ENCODE measurements around the gene L3MBTL4.

The L3MBTL4 gene

GRCh38 chr18:6257950-6258349 lies 156.8 kb downstream of the L3MBTL4 start:
- no peak overlapping the region for H3K4me3 ChIP-seq (ENCODE audit: insufficient read depth in 1 of 2, low read depth in 1 of 2, low read length in 2 of 2)

GRCh38 chr18:6256521-6256920 lies 158.2 kb downstream of the L3MBTL4 start:
- H3K4me1 ChIP-seq (ENCODE audit: control insufficient read depth, insufficient read depth, low read depth, low read length): no peaks in the 10 kb centered on the region
- H4K91ac ChIP-seq (ENCODE audit: low read length): no peak overlapping the region
- no peak overlapping the region for H3K27ac ChIP-seq (ENCODE audit: low read length, poor library complexity, severe bottlenecking)
- H2BK12ac ChIP-seq (ENCODE audit: low read length in 2 of 2): no peak overlapping the region
- no peak overlapping the region for H2AFZ ChIP-seq (ENCODE audit: low read depth, low read length)
- H3K9ac ChIP-seq (ENCODE audit: low read length): no peak overlapping the region
- no peak overlapping the region for H2BK5ac ChIP-seq (ENCODE audit: low read depth, low read length, poor library complexity, severe bottlenecking)
- H3K36me3 ChIP-seq (ENCODE audit: control insufficient read depth in 1 of 2, insufficient read depth in 2 of 2, low read depth in 1 of 2, low read length in 2 of 2): no peaks in the 10 kb centered on the region
- WGBS: 69% methylated on average over 10 of the region's 10 CpGs
- no peak overlapping the region for H3K4me3 ChIP-seq (ENCODE audit: insufficient read depth in 1 of 2, low read depth in 1 of 2, low read length in 2 of 2)
- no peak overlapping the region for H3K18ac ChIP-seq (ENCODE audit: low read depth in 1 of 2, low read length in 2 of 2)
- no peak overlapping the region for H3K4me2 ChIP-seq (ENCODE audit: low read length, poor library complexity, severe bottlenecking)
- no peak overlapping the region for H4K8ac ChIP-seq (ENCODE audit: low read length)
- H3K4ac ChIP-seq (ENCODE audit: low read depth in 1 of 2, low read length in 2 of 2): no peak overlapping the region
- no peaks in the 10 kb centered on the region for H3K79me1 ChIP-seq (replicated peaks; ENCODE audit: low read length, poor library complexity, severe bottlenecking)
- H3K9me3 ChIP-seq (ENCODE audit: control insufficient read depth, low read length): peaks cover 15% of the 10 kb centered on the region
- H3K27me3 ChIP-seq (ENCODE audit: control insufficient read depth in 1 of 2, insufficient read depth in 1 of 2, low read length in 2 of 2): no peaks in the 10 kb centered on the region
- DNase-seq: no peak
- H3K23ac ChIP-seq (ENCODE audit: low read length in 2 of 2): no peak overlapping the region
- no peak overlapping the region for H2AK5ac ChIP-seq (ENCODE audit: low read length, severe bottlenecking)
- H2BK120ac ChIP-seq (ENCODE audit: low read depth, low read length): no peak overlapping the region
- H3K14ac ChIP-seq (ENCODE audit: low read length in 2 of 2): no peak overlapping the region
- no peak overlapping the region for H2BK15ac ChIP-seq (ENCODE audit: low read depth, poor library complexity, severe bottlenecking)

More at GRCh38 chr18:6257950-6258349, 156.8 kb downstream of the L3MBTL4 start:
- Histone ChIP-seq H4K8ac (ENCODE audit: low read length) (no peak overlapping the region), H3K79me1 (replicated peaks; ENCODE audit: low read length, poor library complexity, severe bottlenecking) (no peaks in the 10 kb centered on the region), H3K9ac (ENCODE audit: low read length) (no peak overlapping the region), H2AFZ (ENCODE audit: low read depth, low read length) (no peak overlapping the region), H4K91ac (ENCODE audit: low read length) (no peak overlapping the region), H3K4me2 (ENCODE audit: low read length, poor library complexity, severe bottlenecking) (no peak overlapping the region), H3K4me1 (ENCODE audit: control insufficient read depth, insufficient read depth, low read depth, low read length) (no peaks in the 10 kb centered on the region), H3K14ac (ENCODE audit: low read length in 2 of 2) (no peak overlapping the region), H3K9me3 (ENCODE audit: control insufficient read depth, low read length) (peaks cover 15% of the 10 kb centered on the region), H3K36me3 (ENCODE audit: control insufficient read depth in 1 of 2, insufficient read depth in 2 of 2, low read depth in 1 of 2, low read length in 2 of 2) (no peaks in the 10 kb centered on the region), H3K4ac (ENCODE audit: low read depth in 1 of 2, low read length in 2 of 2) (no peak overlapping the region), H2BK15ac (ENCODE audit: low read depth, poor library complexity, severe bottlenecking) (no peak overlapping the region), H3K27me3 (ENCODE audit: control insufficient read depth in 1 of 2, insufficient read depth in 1 of 2, low read length in 2 of 2) (no peaks in the 10 kb centered on the region), H3K18ac (ENCODE audit: low read depth in 1 of 2, low read length in 2 of 2) (no peak overlapping the region), H3K27ac (ENCODE audit: low read length, poor library complexity, severe bottlenecking) (no peak overlapping the region), H2BK5ac (ENCODE audit: low read depth, low read length, poor library complexity, severe bottlenecking) (no peak overlapping the region), H2AK5ac (ENCODE audit: low read length, severe bottlenecking) (no peak overlapping the region), H2BK120ac (ENCODE audit: low read depth, low read length) (no peak overlapping the region), H3K23ac (ENCODE audit: low read length in 2 of 2) (no peak overlapping the region), H2BK12ac (ENCODE audit: low read length in 2 of 2) (no peak overlapping the region)
- 71% methylated on average over 3 of the region's 3 CpGs for WGBS
- DNase-seq: no peak

GRCh38 chr18:6255886-6256285 lies 158.8 kb downstream of the L3MBTL4 start:
- H2AFZ ChIP-seq (ENCODE audit: low read depth, low read length): no peak overlapping the region
- no peak overlapping the region for H3K9ac ChIP-seq (ENCODE audit: low read length)
- no peak overlapping the region for H4K91ac ChIP-seq (ENCODE audit: low read length)

GRCh38 chr18:6255116-6255705 lies 159.5 kb downstream of the L3MBTL4 start:
- Histone ChIP-seq H3K27me3 (ENCODE audit: control insufficient read depth in 1 of 2, insufficient read depth in 1 of 2, low read length in 2 of 2) (no peaks in the 10 kb centered on the region), H3K4ac (ENCODE audit: low read depth in 1 of 2, low read length in 2 of 2) (no peak overlapping the region), H2BK15ac (ENCODE audit: low read depth, poor library complexity, severe bottlenecking) (no peak overlapping the region), H3K4me3 (ENCODE audit: insufficient read depth in 1 of 2, low read depth in 1 of 2, low read length in 2 of 2) (no peak overlapping the region), H3K14ac (ENCODE audit: low read length in 2 of 2) (no peak overlapping the region), H3K79me1 (replicated peaks; ENCODE audit: low read length, poor library complexity, severe bottlenecking) (no peaks in the 10 kb centered on the region), H3K27ac (ENCODE audit: low read length, poor library complexity, severe bottlenecking) (no peak overlapping the region), H4K91ac (ENCODE audit: low read length) (no peak overlapping the region), H3K9me3 (ENCODE audit: control insufficient read depth, low read length) (peaks cover 15% of the 10 kb centered on the region), H2AFZ (ENCODE audit: low read depth, low read length) (no peak overlapping the region), H3K23ac (ENCODE audit: low read length in 2 of 2) (no peak overlapping the region), H3K4me1 (ENCODE audit: control insufficient read depth, insufficient read depth, low read depth, low read length) (no peaks in the 10 kb centered on the region), H3K18ac (ENCODE audit: low read depth in 1 of 2, low read length in 2 of 2) (no peak overlapping the region), H3K9ac (ENCODE audit: low read length) (no peak overlapping the region), H3K4me2 (ENCODE audit: low read length, poor library complexity, severe bottlenecking) (no peak overlapping the region), H2AK5ac (ENCODE audit: low read length, severe bottlenecking) (no peak overlapping the region), H2BK120ac (ENCODE audit: low read depth, low read length) (no peak overlapping the region), H4K8ac (ENCODE audit: low read length) (no peak overlapping the region), H3K36me3 (ENCODE audit: control insufficient read depth in 1 of 2, insufficient read depth in 2 of 2, low read depth in 1 of 2, low read length in 2 of 2) (no peaks in the 10 kb centered on the region), H2BK5ac (ENCODE audit: low read depth, low read length, poor library complexity, severe bottlenecking) (no peak overlapping the region), H2BK12ac (ENCODE audit: low read length in 2 of 2) (no peak overlapping the region)
- DNase-seq: no peak
- 64% methylated on average over 4 of the region's 4 CpGs for WGBS

More at GRCh38 chr18:6255886-6256285, 158.8 kb downstream of the L3MBTL4 start:
- H2AK5ac ChIP-seq (ENCODE audit: low read length, severe bottlenecking): no peak overlapping the region
- H4K8ac ChIP-seq (ENCODE audit: low read length): no peak overlapping the region
- no peak overlapping the region for H2BK12ac ChIP-seq (ENCODE audit: low read length in 2 of 2)
- no peaks in the 10 kb centered on the region for H3K79me1 ChIP-seq (replicated peaks; ENCODE audit: low read length, poor library complexity, severe bottlenecking)
- WGBS: no CpG with 5 or more reads among the region's 1 CpG
- H3K23ac ChIP-seq (ENCODE audit: low read length in 2 of 2): no peak overlapping the region
- H3K27me3 ChIP-seq (ENCODE audit: control insufficient read depth in 1 of 2, insufficient read depth in 1 of 2, low read length in 2 of 2): no peaks in the 10 kb centered on the region
- no peak overlapping the region for H2BK120ac ChIP-seq (ENCODE audit: low read depth, low read length)
- H3K36me3 ChIP-seq (ENCODE audit: control insufficient read depth in 1 of 2, insufficient read depth in 2 of 2, low read depth in 1 of 2, low read length in 2 of 2): no peaks in the 10 kb centered on the region
- no peak overlapping the region for H3K27ac ChIP-seq (ENCODE audit: low read length, poor library complexity, severe bottlenecking)
- H3K14ac ChIP-seq (ENCODE audit: low read length in 2 of 2): no peak overlapping the region
- no peak overlapping the region for H2BK5ac ChIP-seq (ENCODE audit: low read depth, low read length, poor library complexity, severe bottlenecking)
- H3K9me3 ChIP-seq (ENCODE audit: control insufficient read depth, low read length): peaks cover 15% of the 10 kb centered on the region
- DNase-seq: no peak
- H3K4ac ChIP-seq (ENCODE audit: low read depth in 1 of 2, low read length in 2 of 2): no peak overlapping the region
- H3K4me2 ChIP-seq (ENCODE audit: low read length, poor library complexity, severe bottlenecking): no peak overlapping the region
- no peak overlapping the region for H2BK15ac ChIP-seq (ENCODE audit: low read depth, poor library complexity, severe bottlenecking)
- H3K4me3 ChIP-seq (ENCODE audit: insufficient read depth in 1 of 2, low read depth in 1 of 2, low read length in 2 of 2): no peak overlapping the region
- H3K18ac ChIP-seq (ENCODE audit: low read depth in 1 of 2, low read length in 2 of 2): no peak overlapping the region
- no peaks in the 10 kb centered on the region for H3K4me1 ChIP-seq (ENCODE audit: control insufficient read depth, insufficient read depth, low read depth, low read length)
